H1 (cell line): Measurements from ENCODE around the gene FASTK. TPM values are rescaled to one million over a fixed set of nuclear protein-coding genes. Genes with fewer than 3 reads are reported as not detected.

Experiments used
- CTCF ChIA-PET: fragments of 300-600 bp; sonication (Branson Sonifier 250); formaldehyde crosslinking; loops from one replicate; lab custom pipeline; 2021; ENCODE audit not compliant: partially characterized antibody; lab: Charles Lee
- POLR2A ChIA-PET: fragments of 300-600 bp; sonication (Branson Sonifier 250); formaldehyde crosslinking; loops from one replicate; lab custom pipeline; 2021; ENCODE audit warnings: inconsistent platforms; ENCODE audit not compliant: partially characterized antibody; lab: Charles Lee
- DNase-seq, 2 experiments: peaks; one replicate each; pipeline versions ENCODE4 v3.0.0 to v3.0.0-alpha.2; 2010 to 2022; ENCODE audit warnings: low spot score in 2 of 2, low read depth in 1 of 2, mixed read lengths in 1 of 2
- FAIRE-seq: peaks from 2 replicates; lab custom pipeline; 2011; peaks lifted over from hg19 to GRCh38; lab: Jason Lieb, UNC
- H2AFZ ChIP-seq: 2 replicates; pipeline ENCODE4 v1.8.1; 2012; ENCODE audit warnings: low read length, inconsistent platforms
- H2AK5ac ChIP-seq: 2 replicates; pipeline ENCODE4 v1.6.1; 2013; ENCODE audit warnings: low read depth, low read length
- H2BK120ac ChIP-seq: replicated peaks from 2 replicates; pipeline ENCODE3; 2013; ENCODE audit warnings: low read depth, low read length, inconsistent platforms
- H2BK12ac ChIP-seq: 2 replicates; pipeline ENCODE4 v1.6.1; 2013; ENCODE audit warnings: low read depth, low read length
- H2BK15ac ChIP-seq: 2 replicates; pipeline ENCODE4 v1.6.1; 2013; ENCODE audit warnings: low read length
- H2BK20ac ChIP-seq: 2 replicates; pipeline ENCODE4 v1.6.1; 2013; ENCODE audit warnings: low read length
- H2BK5ac ChIP-seq: 2 replicates; pipeline ENCODE4 v1.6.1; 2013; ENCODE audit warnings: low read depth, low read length
- H3K14ac ChIP-seq: 2 replicates; pipeline ENCODE4 v1.6.1; 2013; ENCODE audit warnings: inconsistent platforms; ENCODE audit not compliant: insufficient read length
- H3K18ac ChIP-seq: 2 replicates; pipeline ENCODE4 v1.6.1; 2013; ENCODE audit warnings: low read length; ENCODE audit errors: extremely low read depth
- H3K23ac ChIP-seq: 2 replicates; pipeline ENCODE4 v1.6.1; 2013; ENCODE audit warnings: inconsistent platforms; ENCODE audit not compliant: insufficient read length
- H3K23me2 ChIP-seq: 2 replicates; pipeline ENCODE4 v1.6.1; 2013; ENCODE audit warnings: low read depth, low read length
- H3K27ac ChIP-seq: 2 replicates; pipeline ENCODE4 v1.6.1; 2011; ENCODE audit warnings: low read depth, low read length, inconsistent platforms
- H3K27me3 ChIP-seq, 4 experiments: replicated peaks in 1 of 4; 1 replicate in 1 of 4; 2 replicates in 3 of 4; pipeline versions ENCODE4 v1.6.1 to v1.8.1; 2011 to 2013; ENCODE audit warnings: low read length in 3 of 4, mild to moderate bottlenecking in 3 of 4, inconsistent platforms in 2 of 4, mixed read lengths in 2 of 4, moderate library complexity in 1 of 4; ENCODE audit not compliant: control insufficient read depth in 3 of 4, insufficient read depth in 3 of 4; ENCODE audit errors: extremely low read depth in 1 of 4
- H3K36me3 ChIP-seq, 4 experiments: 2 replicates each; pipeline versions ENCODE4 v1.6.1 to v1.8.1; 2011 to 2013; ENCODE audit warnings: mild to moderate bottlenecking in 4 of 4, low read length in 3 of 4, moderate library complexity in 2 of 4, control low read depth in 1 of 4, inconsistent platforms in 1 of 4; ENCODE audit not compliant: insufficient read depth in 4 of 4, control insufficient read depth in 2 of 4
- H3K4ac ChIP-seq: replicated peaks from 2 replicates; pipeline ENCODE3; 2013; ENCODE audit warnings: low read length, low read depth, mixed read lengths, inconsistent platforms; ENCODE audit not compliant: insufficient read length
- H3K4me1 ChIP-seq, 4 experiments: replicated peaks in 1 of 4; 1 replicate in 1 of 4; 2 replicates in 3 of 4; pipeline versions ENCODE4 v1.6.1 to v1.8.1; 2011 to 2013; ENCODE audit warnings: low read length in 3 of 4, inconsistent platforms in 2 of 4, mixed read lengths in 1 of 4; ENCODE audit not compliant: insufficient read depth in 4 of 4, control insufficient read depth in 3 of 4
- H3K4me2 ChIP-seq, 2 experiments: 2 replicates each; pipeline versions ENCODE4 v1.6.1 to v1.8.1; 2011 to 2013; ENCODE audit warnings: low read depth in 2 of 2, low read length in 2 of 2, control low read depth in 1 of 2, inconsistent platforms in 1 of 2, mild to moderate bottlenecking in 1 of 2; ENCODE audit not compliant: insufficient read depth in 1 of 2
- H3K4me3 ChIP-seq, 4 experiments: fragments of 200-600, 300-600 bp in 1 of 4; sonication (generic), shearing (Covaris generic), sonication (Bioruptor Twin) in 1 of 4; 2 replicates each; pipeline versions ENCODE4 v1.5.1 to v1.8.1; 2011 to 2016; ENCODE audit warnings: low read length in 4 of 4, low read depth in 3 of 4, control low read depth in 2 of 4, inconsistent platforms in 2 of 4, mild to moderate bottlenecking in 2 of 4, mixed read lengths in 1 of 4, moderate library complexity in 1 of 4; ENCODE audit not compliant: insufficient read depth in 2 of 4; ENCODE audit errors: extremely low read depth in 1 of 4
- H3K56ac ChIP-seq: replicated peaks from 2 replicates; pipeline ENCODE3; 2013; ENCODE audit warnings: low read depth, mild to moderate bottlenecking, mixed read lengths, low read length, inconsistent platforms; ENCODE audit not compliant: insufficient read length
- H3K79me1 ChIP-seq: 2 replicates; pipeline ENCODE4 v1.6.1; 2013; ENCODE audit warnings: low read depth, low read length, control low read depth
- H3K79me2 ChIP-seq, 2 experiments: 2 replicates each; pipeline versions ENCODE4 v1.6.1 to v1.8.1; 2012 to 2013; ENCODE audit warnings: low read length in 2 of 2, mild to moderate bottlenecking in 2 of 2, inconsistent platforms in 1 of 2; ENCODE audit not compliant: insufficient read depth in 2 of 2, control insufficient read depth in 1 of 2
- H3K9ac ChIP-seq, 4 experiments: replicated peaks in 1 of 4; 1 replicate in 1 of 4; 2 replicates in 3 of 4; pipeline versions ENCODE4 v1.6.1 to v1.8.1; 2011 to 2013; ENCODE audit warnings: low read depth in 3 of 4, low read length in 3 of 4, control low read depth in 2 of 4, mild to moderate bottlenecking in 2 of 4, moderate library complexity in 2 of 4, inconsistent platforms in 1 of 4; ENCODE audit errors: extremely low read depth in 1 of 4
- H3K9me3 ChIP-seq, 2 experiments: 2 replicates each; pipeline versions ENCODE4 v1.6.1 to v1.8.1; 2012 to 2013; ENCODE audit warnings: mild to moderate bottlenecking in 2 of 2, moderate library complexity in 2 of 2, control low read depth in 1 of 2, inconsistent platforms in 1 of 2, low read depth in 1 of 2, low read length in 1 of 2, mixed read lengths in 1 of 2; ENCODE audit not compliant: insufficient read depth in 2 of 2
- H4K20me1 ChIP-seq, 2 experiments: replicated peaks in 1 of 2; 2 replicates each; pipeline versions ENCODE3 to v1.8.1; 2011 to 2013; ENCODE audit warnings: inconsistent platforms in 2 of 2, low read length in 2 of 2, mild to moderate bottlenecking in 1 of 2; ENCODE audit not compliant: insufficient read depth in 2 of 2, control insufficient read depth in 1 of 2
- H4K5ac ChIP-seq: 2 replicates; pipeline ENCODE4 v1.6.1; 2013; ENCODE audit warnings: low read length, low read depth, mixed read lengths, inconsistent platforms; ENCODE audit not compliant: insufficient read length
- H4K8ac ChIP-seq: 2 replicates; pipeline ENCODE4 v1.8.0; 2013; ENCODE audit warnings: mild to moderate bottlenecking, moderate library complexity, low read length, inconsistent platforms; ENCODE audit not compliant: insufficient read depth; ENCODE audit errors: extremely low read depth
- H4K91ac ChIP-seq: replicated peaks from 2 replicates; pipeline ENCODE3; 2013; ENCODE audit warnings: low read length, mixed read lengths, inconsistent platforms; ENCODE audit not compliant: insufficient read length
- POLR2A ChIP-seq, 2 experiments: IDR thresholded peaks; 1 replicate in 1 of 2; 2 replicates in 1 of 2; pipeline ENCODE4 v1.6.1; 2011; ENCODE audit warnings: low read depth in 2 of 2, low read length in 2 of 2, mild to moderate bottlenecking in 2 of 2; ENCODE audit errors: control extremely low read depth in 1 of 2
- WGBS, 2 experiments: shearing (Covaris generic) in 1 of 2; methylation state at CpG; one replicate each; pipeline versions ENCODE4 v1.1.6 to v1.1.7; 2013 to 2015; ENCODE audit warnings: low lambda C conversion rate in 2 of 2, mixed read lengths in 2 of 2, inconsistent platforms in 1 of 2, low coverage in 1 of 2, missing lambda C conversion rate in 1 of 2; ENCODE audit not compliant: insufficient replicate concordance in 2 of 2, insufficient coverage in 1 of 2, insufficient read length in 1 of 2; ENCODE audit errors: extremely low coverage in 1 of 2, missing lambda C conversion rate in 1 of 2; 5-methylcytosine and 5-hydroxymethylcytosine counted together
- polyA plus RNA-seq, 7 experiments: library from polyadenylated mRNA; depleted of rRNA in 3 of 7; stranded (reverse) in 5 of 7; unstranded in 2 of 7; fragments of >200 nt in 5 of 7; fragments of 200-250 nt in 2 of 7; gene quantifications; 1 replicate in 5 of 7; 2 replicates in 1 of 7; 4 replicates in 1 of 7; pipeline versions ENCODE4 v1.2.1 to v1.2.3, GENCODE V29; 2011 to 2013; ENCODE audit warnings: missing spikeins in 2 of 7, mixed read lengths in 2 of 7
- total RNA-seq: library from RNA; stranded (reverse); fragmentation: NEBNext Ultra II Directional; extraction: Animal tissue kit (Norgen Biotek cat#: 25700); gene quantifications from 2 replicates; pipeline ENCODE4 v1.2.1, GENCODE V29; 2021

The FASTK gene
- total and polyA plus RNA-seq, 2 of the 8 experiments (the other 6 are each of a cell fraction or from before 2014, with no cell fraction given), result 39.4 to 84.0 TPM

GRCh38 chr7:151095123-151095797, 14.7 kb upstream of the FASTK start:
- no peaks in the 10 kb centered on the region; the same call in 1 of the 2 replicates for H3K23me2 ChIP-seq
- no peak overlapping the region for H2BK15ac ChIP-seq
- no peaks in the 10 kb centered on the region for H3K36me3 ChIP-seq
- FAIRE-seq (no peak), DNase-seq (no peak)
- 0 out of 7 replicates have a peak, but pooled peaks cover 0 to 3% (median 0%) of the 10 kb centered on the region in 4 experiments for H3K27me3 ChIP-seq
- POLR2A ChIA-PET, result interaction anchor here (0.6 to 1.0 kb wide), 3 partner anchors 9 to 149 kb away, joined by 3 to 4 read pairs (median 4); no protein-coding TSS in a partner anchor
- no peak overlapping the region for H3K56ac ChIP-seq
- no peak overlapping the region for H2BK120ac ChIP-seq
- no peak overlapping the region for H3K18ac ChIP-seq
- H3K79me2 ChIP-seq, result peaks cover 11 to 85% of the 10 kb centered on the region in 2 experiments; a peak in 3 of 4 replicates
- no peak overlapping the region for H3K23ac ChIP-seq
- H3K4me3 ChIP-seq, result no peak overlapping the region
- peaks cover 0 to 8% (median 2%) of the 10 kb centered on the region in 4 experiments; a peak in 3 of 7 replicates for H3K4me1 ChIP-seq
- peaks cover 24% of the 10 kb centered on the region for H3K79me1 ChIP-seq
- H4K5ac ChIP-seq, result no peak overlapping the region
- no peak overlapping the region for H3K27ac ChIP-seq
- H3K14ac ChIP-seq, result no peak overlapping the region
- CTCF ChIA-PET, result interaction anchor here (0.7 to 15.1 kb wide), 11 partner anchors 10 to 197 kb away, joined by 3 to 448 read pairs (median 5); no protein-coding TSS in a partner anchor
- no peak overlapping the region for H4K8ac ChIP-seq
- 92% methylated on average over 9 of the region's 10 CpGs; no CpG with 5 or more reads in 1 of the 2 experiments for WGBS, 2 experiments
- no peak for TF ChIP-seq POLR2A (IDR thresholded peaks at IDR 0.05; ENCODE audit: control extremely low read depth in 1 of 2, low read depth in 2 of 2, low read length in 2 of 2)
- H3K9me3 ChIP-seq, result no peaks in the 10 kb centered on the region
- no peak overlapping the region for H2AK5ac ChIP-seq
- H3K9ac ChIP-seq, result no peak overlapping the region
- peaks cover 34 to 50% of the 10 kb centered on the region in 2 experiments for H4K20me1 ChIP-seq
- H3K4ac ChIP-seq, result no peak overlapping the region
- no peak overlapping the region for H2BK12ac ChIP-seq
- H2BK5ac ChIP-seq, result no peak overlapping the region
- H2AFZ ChIP-seq, result no peak overlapping the region
- H2BK20ac ChIP-seq, result no peak overlapping the region
- H3K4me2 ChIP-seq, result no peak overlapping the region
- no peak overlapping the region for H4K91ac ChIP-seq
